HEK293 (cell line): Measurements from ENCODE around the gene C2orf80.

ENCODE experiments used
- CTCF ChIA-PET: fragments of 350-600 bp; formaldehyde crosslinking; extraction: SDS; loops from one replicate; lab custom pipeline; 2021; ENCODE audit warnings: antibody characterized with exemption; lab: Yijun Ruan, JAX
- POLR2A ChIA-PET: fragments of 300-600 bp; formaldehyde crosslinking; extraction: SDS; loops from one replicate; lab custom pipeline; 2020; ENCODE audit warnings: antibody characterized with exemption, inconsistent platforms; lab: Yijun Ruan, JAX
- H3K27ac ChIP-seq: fragments of 200-500 bp; sonication (Bioruptor generic); 2 replicates; pipeline ENCODE4 v1.5.1; 2014; ENCODE audit warnings: low read depth, low read length, control low read depth, inconsistent platforms; ENCODE audit errors: extremely low read depth
- H3K36me3 ChIP-seq, 2 experiments: fragments of 200-500 bp in 1 of 2; sonication (Bioruptor generic) in 1 of 2; 1 replicate in 1 of 2; 2 replicates in 1 of 2; pipeline ENCODE4 v1.5.1; 2014 to 2017; ENCODE audit warnings: inconsistent platforms in 2 of 2, low read length in 2 of 2; ENCODE audit not compliant: control insufficient read depth in 2 of 2, insufficient read depth in 1 of 2
- H3K4me1 ChIP-seq: fragments of 200-500 bp; sonication (Bioruptor generic); 2 replicates; pipeline ENCODE4 v1.5.1; 2014; ENCODE audit warnings: mild to moderate bottlenecking, low read length, inconsistent platforms; ENCODE audit not compliant: control insufficient read depth, insufficient read depth
- H3K4me3 ChIP-seq: 2 replicates; pipeline ENCODE4 v1.5.1; 2011; ENCODE audit warnings: low read depth, mild to moderate bottlenecking, control low read depth, low read length, moderate library complexity
- H3K9me3 ChIP-seq: fragments of 200-500 bp; sonication (Bioruptor generic); 2 replicates; pipeline ENCODE4 v1.5.1; 2014; ENCODE audit warnings: low read depth, low read length, inconsistent platforms; ENCODE audit not compliant: control insufficient read depth, insufficient read depth
- EGR2 ChIP-seq: fragments of 450-650 bp; formaldehyde crosslinking; IDR thresholded peaks from 2 replicates; pipeline ENCODE4 v1.5.1; 2016; ENCODE audit warnings: low read depth, missing biosample characterization, missing genetic modification characterization
- KLF16 ChIP-seq: fragments of 450-650 bp; formaldehyde crosslinking; IDR thresholded peaks from 2 replicates; pipeline ENCODE4 v1.5.1; 2017; ENCODE audit warnings: missing biosample characterization, missing genetic modification characterization
- MZF1 ChIP-seq: fragments of 450-650 bp; formaldehyde crosslinking; IDR thresholded peaks from 2 replicates; pipeline ENCODE4 v1.5.1; 2017; ENCODE audit warnings: missing biosample characterization, missing genetic modification characterization, borderline replicate concordance
- RBAK ChIP-seq: fragments of 450-650 bp; formaldehyde crosslinking; IDR thresholded peaks from 2 replicates; pipeline ENCODE4 v1.5.1; 2016; ENCODE audit warnings: missing biosample characterization, missing genetic modification characterization
- TRIM28 ChIP-seq: IDR thresholded peaks from 2 replicates; pipeline ENCODE4 v1.6.1; 2011; ENCODE audit warnings: low read length, control low read depth, borderline replicate concordance
- TSHZ1 ChIP-seq: fragments of 450-650 bp; formaldehyde crosslinking; IDR thresholded peaks from 2 replicates; pipeline ENCODE4 v1.5.1; 2016; ENCODE audit warnings: missing biosample characterization, missing genetic modification characterization, borderline replicate concordance
- ZBTB20 ChIP-seq: fragments of 450-650 bp; formaldehyde crosslinking; IDR thresholded peaks from 2 replicates; pipeline ENCODE4 v1.5.1; 2016; ENCODE audit warnings: missing biosample characterization, missing genetic modification characterization
- ZBTB49 ChIP-seq: fragments of 450-650 bp; formaldehyde crosslinking; IDR thresholded peaks from 2 replicates; pipeline ENCODE4 v1.5.1; 2016; ENCODE audit warnings: missing biosample characterization, missing genetic modification characterization, low read depth
- ZNF18 ChIP-seq: fragments of 450-650 bp; formaldehyde crosslinking; IDR thresholded peaks from 2 replicates; pipeline ENCODE4 v1.5.1; 2016; ENCODE audit warnings: missing biosample characterization, missing genetic modification characterization
- ZNF362 ChIP-seq: fragments of 450-650 bp; formaldehyde crosslinking; IDR thresholded peaks from 2 replicates; pipeline ENCODE4 v1.5.1; 2016; ENCODE audit warnings: missing biosample characterization, missing genetic modification characterization
- ZNF37A ChIP-seq: fragments of 450-650 bp; IDR thresholded peaks from 2 replicates; pipeline ENCODE4 v1.5.1; 2018; ENCODE audit warnings: missing biosample characterization, missing genetic modification characterization
- ZNF561 ChIP-seq: fragments of 450-650 bp; IDR thresholded peaks from 2 replicates; pipeline ENCODE4 v1.5.1; 2018; ENCODE audit warnings: missing biosample characterization, missing genetic modification characterization, borderline replicate concordance
- ZNF596 ChIP-seq: fragments of 450-650 bp; IDR thresholded peaks from 2 replicates; pipeline ENCODE4 v1.5.0; 2018; ENCODE audit warnings: missing biosample characterization, mild to moderate bottlenecking, missing genetic modification characterization, moderate library complexity
- ZNF623 ChIP-seq: fragments of 450-650 bp; formaldehyde crosslinking; IDR thresholded peaks from 2 replicates; pipeline ENCODE4 v1.5.1; 2016; ENCODE audit warnings: missing biosample characterization, missing genetic modification characterization
- ZNF626 ChIP-seq: fragments of 450-650 bp; sonication (Bioruptor Pico); formaldehyde crosslinking; IDR thresholded peaks from 2 replicates; pipeline ENCODE4 v1.5.1; 2018; ENCODE audit warnings: missing biosample characterization, missing genetic modification characterization, inconsistent platforms
- ZNF747 ChIP-seq: fragments of 450-650 bp; formaldehyde crosslinking; IDR thresholded peaks from 2 replicates; pipeline ENCODE4 v1.5.1; 2016; ENCODE audit warnings: missing biosample characterization, missing genetic modification characterization
- ZXDB ChIP-seq: fragments of 450-650 bp; formaldehyde crosslinking; IDR thresholded peaks from 2 replicates; pipeline ENCODE4 v1.5.1; 2016; ENCODE audit warnings: missing biosample characterization, missing genetic modification characterization

C2orf80 gene

GRCh38 chr2:208189069-208189809, 591 bp downstream of the C2orf80 start:
- POLR2A ChIA-PET = no interaction called here
- Histone ChIP-seq H3K4me1 (no peaks in the 10 kb centered on the region; the same call in 1 of the 2 replicates), H3K4me3 (no peak overlapping the region), H3K27ac (no peak overlapping the region)
- TF ChIP-seq MZF1 (no peak), TRIM28 (no peak), TSHZ1 (tag by site-specific recombination) (no peak), ZNF561 (tag by site-specific recombination) (no peak), EGR2 (no peak), ZXDB (tag by site-specific recombination) (no peak), ZNF362 (tag by site-specific recombination) (no peak), ZNF747 (tag by site-specific recombination) (no peak), ZNF626 (tag by site-specific recombination) (no peak), ZNF37A (tag by site-specific recombination) (no peak), ZNF623 (tag by site-specific recombination) (no peak), ZNF18 (no peak), KLF16 (tag by site-specific recombination) (no peak), RBAK (tag by site-specific recombination) (no peak)
- TF ChIP-seq, all 188 proteins: peak for 0
- CTCF ChIA-PET = interaction anchor here (2.8 kb wide), 1 partner anchor 14 kb away, joined by 10 read pairs; no protein-coding TSS in a partner anchor
- H3K9me3 ChIP-seq = no peaks in the 10 kb centered on the region
- H3K36me3 ChIP-seq = no peaks in the 10 kb centered on the region

- Histone ChIP-seq H3K9me3 (no peaks in the 10 kb centered on the region), H3K4me3 (no peak overlapping the region), H3K27ac (no peak overlapping the region), H3K36me3 (no peaks in the 10 kb centered on the region), H3K4me1 (no peaks in the 10 kb centered on the region; the same call in 1 of the 2 replicates)
- CTCF ChIA-PET = interaction anchor here (1.6 kb wide), 1 partner anchor 11 kb away, joined by 12 read pairs; no protein-coding TSS in a partner anchor
- POLR2A ChIA-PET = no interaction called here
- no peak for TF ChIP-seq ZBTB49 (tag by site-specific recombination)
- no peak for TF ChIP-seq ZBTB20
- TF ChIP-seq ZNF596 = no peak
These were observed 2.9 kb downstream of the C2orf80 start for GRCh38 chr2:208186893-208187292.
